ENCODE results near the gene CHD5. TPM values are rescaled to one million over a fixed set of nuclear protein-coding genes. Genes with fewer than 3 reads are reported as not detected.
A peak's percentile ranks its signal among the peaks of the same experiment; 100 is the strongest.

Gene CHD5
- total and polyA plus RNA-seq, 5 donors, result 0.23 to 0.53 (median 0.29) TPM

GRCh38 chr1:6103111-6103853 lies 76.8 kb downstream of the CHD5 start:
- Histone ChIP-seq H3K4me3 (ENCODE audit: low read length) (no peak overlapping the region), H3K27ac (ENCODE audit: low read length) (no peak overlapping the region), H3K9me3 (ENCODE audit: control insufficient read depth, low read length) (no peaks in the 10 kb centered on the region), H3K4me1 (ENCODE audit: control insufficient read depth, insufficient read depth, low read length) (no peaks in the 10 kb centered on the region), H3K27me3 (ENCODE audit: control insufficient read depth, insufficient read depth) (no peaks in the 10 kb centered on the region)
- intact Hi-C loops (cut with DNase I), result no loop called here
- ATAC-seq (no peak), DNase-seq (peak in 2 of 3 donors; percentile 18 to 43)
- 73% methylated on average over 22 of the region's 22 CpGs for WGBS

- ATAC-seq (no peak), DNase-seq (peak in 1 of 3 donors; percentile 32)
- Histone ChIP-seq H3K9me3 (ENCODE audit: control insufficient read depth, low read length) (no peaks in the 10 kb centered on the region), H3K27ac (ENCODE audit: low read length) (no peak overlapping the region), H3K4me3 (ENCODE audit: low read length) (no peak overlapping the region), H3K27me3 (ENCODE audit: control insufficient read depth, insufficient read depth) (no peaks in the 10 kb centered on the region), H3K4me1 (ENCODE audit: control insufficient read depth, insufficient read depth, low read length) (no peaks in the 10 kb centered on the region)
- 78% methylated on average over 9 of the region's 9 CpGs for WGBS
- intact Hi-C loops (cut with DNase I), result no loop called here
Observed at GRCh38 chr1:6102532-6102845, 77.6 kb downstream of the CHD5 start.

GRCh38 chr1:6101826-6102531 lies 78.1 kb downstream of the CHD5 start:
- intact Hi-C loops (cut with DNase I), result no loop called here
- peak in 2 of 3 donors; percentile 25 to 37 for DNase-seq
- no peaks in the 10 kb centered on the region for H3K4me1 ChIP-seq (ENCODE audit: control insufficient read depth, insufficient read depth, low read length)
- 54% methylated on average over 25 of the region's 25 CpGs for WGBS
- no peaks in the 10 kb centered on the region for H3K27me3 ChIP-seq (ENCODE audit: control insufficient read depth, insufficient read depth)
- no peak overlapping the region for H3K27ac ChIP-seq (ENCODE audit: low read length)
- no peak overlapping the region for H3K4me3 ChIP-seq (ENCODE audit: low read length)
- no peaks in the 10 kb centered on the region for H3K9me3 ChIP-seq (ENCODE audit: control insufficient read depth, low read length)
- ATAC-seq, result no peak

GRCh38 chr1:6100861-6101783 lies 79.0 kb downstream of the CHD5 start:
- Histone ChIP-seq H3K9me3 (ENCODE audit: control insufficient read depth, low read length) (no peaks in the 10 kb centered on the region), H3K4me3 (ENCODE audit: low read length) (no peak overlapping the region), H3K4me1 (ENCODE audit: control insufficient read depth, insufficient read depth, low read length) (no peaks in the 10 kb centered on the region), H3K27me3 (ENCODE audit: control insufficient read depth, insufficient read depth) (no peaks in the 10 kb centered on the region), H3K27ac (ENCODE audit: low read length) (no peak overlapping the region)
- DNase-seq (peak in 2 of 3 donors; percentile 11 to 21), ATAC-seq (no peak)
- 56% methylated on average over 23 of the region's 23 CpGs for WGBS
- intact Hi-C loops (cut with DNase I), result no loop called here

- 74% methylated on average over 27 of the region's 27 CpGs for WGBS
- intact Hi-C loops (cut with DNase I), result no loop called here
Observed at GRCh38 chr1:6099787-6100765, 80.0 kb downstream of the CHD5 start.

GRCh38 chr1:6099297-6099696 lies 80.8 kb downstream of the CHD5 start:
- H3K9me3 ChIP-seq (ENCODE audit: control insufficient read depth, low read length), result no peaks in the 10 kb centered on the region
- H3K4me3 ChIP-seq (ENCODE audit: low read length), result no peak overlapping the region
- ATAC-seq, result no peak
- H3K27me3 ChIP-seq (ENCODE audit: control insufficient read depth, insufficient read depth), result no peaks in the 10 kb centered on the region
- 89% methylated on average over 15 of the region's 15 CpGs for WGBS
- no peak for DNase-seq
- intact Hi-C loops (cut with DNase I), result no loop called here
- H3K27ac ChIP-seq (ENCODE audit: low read length), result no peak overlapping the region
- no peaks in the 10 kb centered on the region for H3K4me1 ChIP-seq (ENCODE audit: control insufficient read depth, insufficient read depth, low read length)

More at GRCh38 chr1:6099787-6100765, 80.0 kb downstream of the CHD5 start:
- peak in 2 of 3 donors; percentile 36 to 55 for DNase-seq
- Histone ChIP-seq H3K9me3 (ENCODE audit: control insufficient read depth, low read length) (no peaks in the 10 kb centered on the region), H3K27me3 (ENCODE audit: control insufficient read depth, insufficient read depth) (no peaks in the 10 kb centered on the region), H3K4me1 (ENCODE audit: control insufficient read depth, insufficient read depth, low read length) (no peaks in the 10 kb centered on the region), H3K4me3 (ENCODE audit: low read length) (no peak overlapping the region), H3K27ac (ENCODE audit: low read length) (no peak overlapping the region)
- ATAC-seq, result no peak

GRCh38 chr1:6098303-6099215 lies 81.6 kb downstream of the CHD5 start:
- peak in 1 of 3 donors; percentile 63 for DNase-seq
- WGBS, result 66% methylated on average over 24 of the region's 24 CpGs
- Histone ChIP-seq H3K9me3 (ENCODE audit: control insufficient read depth, low read length) (no peaks in the 10 kb centered on the region), H3K27ac (ENCODE audit: low read length) (no peak overlapping the region), H3K27me3 (ENCODE audit: control insufficient read depth, insufficient read depth) (no peaks in the 10 kb centered on the region), H3K4me3 (ENCODE audit: low read length) (no peak overlapping the region), H3K4me1 (ENCODE audit: control insufficient read depth, insufficient read depth, low read length) (no peaks in the 10 kb centered on the region)
- intact Hi-C loops (cut with DNase I), result no loop called here
- peak in 1 of 2 donors; percentile 26 for ATAC-seq

GRCh38 chr1:6097824-6098223 lies 82.3 kb downstream of the CHD5 start:
- H3K4me3 ChIP-seq (ENCODE audit: low read length), result no peak overlapping the region
- ATAC-seq, result no peak

GRCh38 chr1:6097117-6097595 lies 83.0 kb downstream of the CHD5 start:
- Histone ChIP-seq H3K4me3 (ENCODE audit: low read length) (no peak overlapping the region), H3K27ac (ENCODE audit: low read length) (no peak overlapping the region), H3K4me1 (ENCODE audit: control insufficient read depth, insufficient read depth, low read length) (no peaks in the 10 kb centered on the region), H3K27me3 (ENCODE audit: control insufficient read depth, insufficient read depth) (no peaks in the 10 kb centered on the region), H3K9me3 (ENCODE audit: control insufficient read depth, low read length) (no peaks in the 10 kb centered on the region)
- ATAC-seq (no peak), DNase-seq (peak in 1 of 3 donors; percentile 47)
- intact Hi-C loops (cut with DNase I), result no loop called here
- 92% methylated on average over 15 of the region's 15 CpGs for WGBS

More at GRCh38 chr1:6097824-6098223, 82.3 kb downstream of the CHD5 start:
- no peak overlapping the region for H3K27ac ChIP-seq (ENCODE audit: low read length)
- intact Hi-C loops (cut with DNase I), result no loop called here
- H3K4me1 ChIP-seq (ENCODE audit: control insufficient read depth, insufficient read depth, low read length), result no peaks in the 10 kb centered on the region
- no peaks in the 10 kb centered on the region for H3K27me3 ChIP-seq (ENCODE audit: control insufficient read depth, insufficient read depth)
- no peak for DNase-seq
- WGBS, result 82% methylated on average over 17 of the region's 17 CpGs
- H3K9me3 ChIP-seq (ENCODE audit: control insufficient read depth, low read length), result no peaks in the 10 kb centered on the region

All from right cardiac atrium (tissue), 5 donors.